ENCODE measurements around the gene SELENOP. TPM values are rescaled to one million over a fixed set of nuclear protein-coding genes. Genes with fewer than 3 reads are reported as not detected.
A peak's percentile ranks its signal among the peaks of the same experiment; 100 is the strongest.

Gene SELENOP, protein sequence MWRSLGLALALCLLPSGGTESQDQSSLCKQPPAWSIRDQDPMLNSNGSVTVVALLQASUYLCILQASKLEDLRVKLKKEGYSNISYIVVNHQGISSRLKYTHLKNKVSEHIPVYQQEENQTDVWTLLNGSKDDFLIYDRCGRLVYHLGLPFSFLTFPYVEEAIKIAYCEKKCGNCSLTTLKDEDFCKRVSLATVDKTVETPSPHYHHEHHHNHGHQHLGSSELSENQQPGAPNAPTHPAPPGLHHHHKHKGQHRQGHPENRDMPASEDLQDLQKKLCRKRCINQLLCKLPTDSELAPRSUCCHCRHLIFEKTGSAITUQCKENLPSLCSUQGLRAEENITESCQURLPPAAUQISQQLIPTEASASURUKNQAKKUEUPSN
- 17.0 and 19.4 TPM in 2 replicates for total RNA-seq (2021; fragmentation: NEBNext Ultra II Directional; extraction: Animal tissue kit (Norgen Biotek cat#: 25700))
- polyA plus RNA-seq (2011; rRNA removed), result 4.9 and 5.5 TPM in 2 replicates
- polyA plus RNA-seq (2011; cell fraction: cytosol; rRNA removed), result 8.5 TPM
- polyA plus RNA-seq (2011; cell fraction: nucleus; rRNA removed), result 6.1 TPM
- polyA plus RNA-seq (2012, experiment 1 of 2), result 9.6 to 15.1 TPM (median 11.2 TPM) in 4 replicates
- polyA plus RNA-seq (2012, experiment 2 of 2), result 2.6 TPM
- polyA plus RNA-seq (2013, experiment 1 of 2), result 8.4 TPM
- 8.9 TPM for polyA plus RNA-seq (2013, experiment 2 of 2)
- polyA minus RNA-seq (2011; rRNA and poly(A)+ RNA removed), result 10.4 and 11.3 TPM in 2 replicates
- polyA minus RNA-seq (2011; cell fraction: cytosol; rRNA and poly(A)+ RNA removed), result 7.8 TPM
- polyA minus RNA-seq (2011; cell fraction: nucleus; rRNA and poly(A)+ RNA removed), result 15.9 TPM
- long read RNA-seq, experiment 1, transcript SELENOP-214 (5 exons, 2,243 nt), result major isoform, 6 of 17 reads
- long read RNA-seq, experiment 1, partial matches to known transcripts, result 2 of 17 reads
- long read RNA-seq, experiment 1, other reads (novel, unspliced or antisense), result 5 of 17 reads
- long read RNA-seq, experiment 2, transcript SELENOP-214 (5 exons, 2,243 nt), result major isoform, 16 of 18 reads
- long read RNA-seq, experiment 2, partial matches to known transcripts, result 0 of 18 reads
- long read RNA-seq, experiment 2, other reads (novel, unspliced or antisense), result 1 of 18 reads

DNA sequence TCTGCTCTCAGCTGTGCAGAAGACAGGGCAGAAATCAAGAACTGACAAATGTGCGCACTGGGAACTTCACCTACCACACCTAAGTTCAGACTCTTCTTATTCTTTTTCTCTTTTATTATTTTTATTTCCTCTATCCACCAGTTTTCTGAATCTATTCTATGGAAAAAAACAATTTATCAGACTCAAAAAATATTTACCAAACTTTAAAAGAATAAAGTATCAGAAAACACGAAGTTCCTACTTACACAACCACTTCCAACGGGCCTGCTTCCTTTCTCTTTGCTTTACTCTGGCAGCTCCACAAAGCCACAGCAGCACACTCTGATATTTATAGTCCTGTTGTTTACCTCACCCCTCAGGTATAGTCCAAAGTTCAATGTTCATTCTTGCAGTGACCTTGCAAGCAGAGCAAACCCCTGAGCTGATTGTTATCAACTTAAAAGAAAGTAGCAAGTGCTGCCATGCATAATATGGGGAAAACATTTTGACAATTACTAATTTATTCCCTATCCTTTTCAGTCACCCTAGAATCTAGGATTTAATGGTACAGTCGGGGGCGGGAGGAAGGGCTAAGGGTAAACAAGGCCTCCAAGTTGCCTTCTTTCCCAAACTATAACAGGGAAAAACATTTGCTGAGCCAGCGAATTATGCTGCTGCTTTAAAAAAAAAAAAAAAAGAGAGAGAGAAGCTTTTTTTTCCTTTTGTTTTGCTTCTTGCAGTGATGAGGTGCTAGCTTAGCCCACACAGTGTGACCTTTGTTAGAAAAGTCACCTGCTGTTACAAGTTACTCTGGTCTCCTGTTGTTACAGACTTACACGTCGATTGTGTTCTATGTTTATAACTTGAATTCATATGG lies at the start of gene SELENOP:
SELENOP (minus strand) TSS at position 302 of the 856 bp plus-strand sequence. CDS start 3,539 bp downstream, outside the sequence.
- H3K56ac ChIP-seq (replicated peaks; ENCODE audit: insufficient read length, low read depth, low read length), result no peak within 1 kb of the TSS
- H3K14ac ChIP-seq (ENCODE audit: insufficient read length), result no peak within 1 kb of the TSS
- no peak within 1 kb of the TSS for H4K8ac ChIP-seq (ENCODE audit: extremely low read depth, insufficient read depth, low read length)
- H3K18ac ChIP-seq (ENCODE audit: extremely low read depth, low read length), result no peak within 1 kb of the TSS; the same call in 1 of the 2 replicates
- H4K20me1 ChIP-seq (replicated peaks in 1 of 2; ENCODE audit: control insufficient read depth in 1 of 2, insufficient read depth in 2 of 2, low read length in 2 of 2), result no peaks in the 10 kb centered on the region
- peak within 1 kb of the TSS; percentile 93 for H2AFZ ChIP-seq (ENCODE audit: low read length)
- H3K27ac ChIP-seq (ENCODE audit: low read depth, low read length), result peak within 1 kb of the TSS; percentile 56; the same call in 1 of the 2 replicates
- H3K4me2 ChIP-seq (ENCODE audit: insufficient read depth in 1 of 2, low read depth in 2 of 2, low read length in 2 of 2), result peak within 1 kb of the TSS; percentile 58 to 78
- no peak within 1 kb of the TSS for H2BK5ac ChIP-seq (ENCODE audit: low read depth, low read length)
- H3K27me3 ChIP-seq (replicated peaks in 1 of 4; ENCODE audit: control insufficient read depth in 3 of 4, extremely low read depth in 1 of 4, insufficient read depth in 3 of 4, low read length in 3 of 4), result no peaks in the 10 kb centered on the region
- no peaks in the 10 kb centered on the region for H3K9me3 ChIP-seq (ENCODE audit: insufficient read depth in 2 of 2, low read depth in 1 of 2, low read length in 1 of 2)
- peak in 1 of 2 experiments; percentile 9 for DNase-seq (ENCODE audit: low read depth in 1 of 2, low spot score in 2 of 2)
- no peak within 1 kb of the TSS for H2AK5ac ChIP-seq (ENCODE audit: low read depth, low read length)
- no peaks in the 10 kb centered on the region for H3K23me2 ChIP-seq (ENCODE audit: low read depth, low read length)
- no peak within 1 kb of the TSS for H3K4ac ChIP-seq (replicated peaks; ENCODE audit: insufficient read length, low read depth, low read length)
- FAIRE-seq, result peak; percentile 87
- peaks cover 0 to 6% of the 10 kb centered on the region in 2 experiments; a peak in 1 of 4 replicates for H3K79me2 ChIP-seq (ENCODE audit: control insufficient read depth in 1 of 2, insufficient read depth in 2 of 2, low read length in 2 of 2)
- WGBS, 2 experiments (ENCODE audit: extremely low coverage in 1 of 2, insufficient coverage in 1 of 2, insufficient read length in 1 of 2, insufficient replicate concordance in 2 of 2, low coverage in 1 of 2, low lambda C conversion rate in 2 of 2, missing lambda C conversion rate in 1 of 2), result 22% methylated on average over 7 of the region's 8 CpGs; no CpG with 5 or more reads in 1 of the 2 experiments
- H3K36me3 ChIP-seq (ENCODE audit: control insufficient read depth in 2 of 4, insufficient read depth in 4 of 4, low read length in 3 of 4), result peaks cover 0 to 2% (median 0%) of the 10 kb centered on the region in 4 experiments; a peak in 1 of 8 replicates
- H4K5ac ChIP-seq (ENCODE audit: insufficient read length, low read depth, low read length), result peak within 1 kb of the TSS; percentile 74
- H3K4me1 ChIP-seq (replicated peaks in 1 of 4; ENCODE audit: control insufficient read depth in 3 of 4, insufficient read depth in 4 of 4, low read length in 3 of 4), result peaks cover 7 to 13% (median 10%) of the 10 kb centered on the region in 4 experiments; a peak in 5 of 7 replicates
- H2BK15ac ChIP-seq (ENCODE audit: low read length), result no peak within 1 kb of the TSS
- no peak within 1 kb of the TSS for H4K91ac ChIP-seq (replicated peaks; ENCODE audit: insufficient read length, low read length)
- no peak within 1 kb of the TSS for H3K23ac ChIP-seq (ENCODE audit: insufficient read length)
- H2BK120ac ChIP-seq (replicated peaks; ENCODE audit: low read depth, low read length), result no peak within 1 kb of the TSS
- peak within 1 kb of the TSS in 2 of 4 experiments; percentile 56 to 58; a peak in 1 of 7 replicates for H3K9ac ChIP-seq (replicated peaks in 1 of 4; ENCODE audit: extremely low read depth in 1 of 4, low read depth in 3 of 4, low read length in 3 of 4)
- no peaks in the 10 kb centered on the region for H3K79me1 ChIP-seq (ENCODE audit: low read depth, low read length)
- no peak within 1 kb of the TSS for H2BK12ac ChIP-seq (ENCODE audit: low read depth, low read length)
- CTCF ChIA-PET (ENCODE audit: partially characterized antibody), result interaction anchor here (0.6 kb wide), 1 partner anchor 155 kb away, joined by 3 read pairs; no protein-coding TSS in a partner anchor
- H2BK20ac ChIP-seq (ENCODE audit: low read length), result no peak within 1 kb of the TSS
- peak within 1 kb of the TSS; percentile 19 to 53 (median 28); a peak in 6 of 8 replicates for H3K4me3 ChIP-seq (ENCODE audit: extremely low read depth in 1 of 4, insufficient read depth in 2 of 4, low read depth in 3 of 4, low read length in 4 of 4)
- POLR2A ChIA-PET (ENCODE audit: partially characterized antibody), result no interaction called here
- TF ChIP-seq EP300 (IDR thresholded peaks at IDR 0.05; ENCODE audit: borderline replicate concordance in 1 of 2, low read depth in 2 of 2, low read length in 2 of 2) (peak in 1 of 2 experiments; percentile 84; a peak in 1 of 3 replicates), SP2 (IDR thresholded peaks at IDR 0.05; ENCODE audit: low read length) (no peak), RBBP5 (IDR thresholded peaks at IDR 0.05; ENCODE audit: borderline replicate concordance, low read depth, low read length) (peak; percentile 40; the same call in 1 of the 2 replicates), BRCA1 (IDR thresholded peaks at IDR 0.05; ENCODE audit: low read depth, low read length) (no peak), TAF7 (optimal IDR thresholded peaks at IDR 0.05; ENCODE audit: borderline replicate concordance, low read depth, low read length) (no peak)
